Measurements from ENCODE around the gene CLNK.
"Not testable (repeated sequence)": the region's sequence is repeated elsewhere in the genome, so short reads cannot be mapped to it uniquely, and the experiment has no call there.

CLNK gene

GRCh38 chr4:10596586-10597290 is 87.8 kb downstream of the CLNK start:
- DNase-seq, result no peak
- in situ Hi-C loops (cut with HindIII; ENCODE audit: low pct_ligation_motif_present, low pct_unique_long_range_greater_than_20kb, low sequenced_read_pairs), result no loop called here

DNA sequence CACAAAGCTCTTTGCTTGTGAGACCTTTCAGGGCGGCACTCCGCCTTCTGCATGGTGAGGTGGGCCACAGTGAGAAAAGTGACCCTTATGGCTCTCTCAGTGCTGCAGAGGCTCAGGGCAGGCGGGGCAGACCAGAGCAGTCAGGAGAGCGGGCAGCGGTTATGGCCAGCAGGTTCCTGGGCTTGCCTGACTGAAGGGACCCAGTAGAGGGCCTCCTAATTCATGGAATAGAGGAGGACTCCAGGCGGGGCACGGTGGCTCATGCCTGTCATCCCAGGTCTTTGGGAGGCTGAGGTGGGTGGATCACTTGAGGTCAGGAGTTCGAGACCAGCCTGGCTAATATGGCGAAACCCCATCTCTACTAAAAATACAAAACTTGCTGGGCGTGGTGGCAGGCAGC is 91.4 kb downstream of the CLNK start:
- in situ Hi-C loops (cut with HindIII; ENCODE audit: low pct_ligation_motif_present, low pct_unique_long_range_greater_than_20kb, low sequenced_read_pairs), result no loop called here
- DNase-seq, result no peak

- in situ Hi-C loops (cut with HindIII; ENCODE audit: low pct_ligation_motif_present, low pct_unique_long_range_greater_than_20kb, low sequenced_read_pairs), result no loop called here
- DNase-seq, result no peak
Measured at GRCh38 chr4:10590896-10591295, 93.7 kb downstream of the CLNK start.

- DNase-seq, result no peak
- in situ Hi-C loops (cut with HindIII; ENCODE audit: low pct_ligation_motif_present, low pct_unique_long_range_greater_than_20kb, low sequenced_read_pairs), result no loop called here
Measured at GRCh38 chr4:10589799-10590198, 94.8 kb downstream of the CLNK start.

GRCh38 chr4:10589321-10589720 is 95.2 kb downstream of the CLNK start:
- in situ Hi-C loops (cut with HindIII; ENCODE audit: low pct_ligation_motif_present, low pct_unique_long_range_greater_than_20kb, low sequenced_read_pairs), result no loop called here
- no peak for DNase-seq

DNA sequence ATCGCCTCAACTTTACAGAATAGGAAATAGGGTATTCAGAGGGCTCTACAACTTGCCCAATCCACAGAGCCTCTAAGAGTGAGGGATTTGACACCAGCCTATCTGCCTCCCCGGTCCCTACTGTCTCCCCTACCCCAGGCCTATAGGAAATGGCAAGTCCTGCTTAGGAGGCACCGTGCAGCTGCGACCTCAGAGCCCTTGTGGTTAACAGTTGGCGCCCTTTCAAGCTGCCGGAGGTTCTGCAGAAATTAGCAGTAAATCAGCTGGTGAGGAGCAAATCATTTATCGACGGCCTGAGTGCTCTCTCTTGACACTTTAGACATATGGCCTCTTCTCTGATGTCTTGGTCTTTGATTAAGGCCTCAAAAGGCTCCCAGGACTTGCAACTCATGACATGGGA is 96.9 kb downstream of the CLNK start:
- in situ Hi-C loops (cut with HindIII; ENCODE audit: low pct_ligation_motif_present, low pct_unique_long_range_greater_than_20kb, low sequenced_read_pairs), result no loop called here
- no peak for DNase-seq

DNA sequence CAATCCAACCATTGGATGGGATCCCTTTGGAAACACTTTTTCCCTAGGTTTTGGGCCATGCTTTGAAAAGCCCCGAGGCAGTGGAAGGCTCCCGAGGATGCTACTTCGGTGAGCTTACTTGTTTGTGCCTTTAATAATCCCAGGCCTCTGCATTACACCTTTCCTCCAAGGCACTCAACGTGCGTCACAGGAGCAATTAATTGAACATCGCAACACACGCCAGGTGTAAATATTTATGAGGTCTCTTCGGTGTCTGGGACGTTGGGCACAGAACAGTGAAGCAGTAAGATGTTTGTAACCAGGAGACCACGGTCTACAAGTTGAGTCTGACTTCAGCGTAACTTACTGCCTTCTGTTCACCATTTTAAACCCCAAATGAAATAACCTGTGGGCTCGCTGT is 97.3 kb downstream of the CLNK start:
- DNase-seq, result no peak
- in situ Hi-C loops (cut with HindIII; ENCODE audit: low pct_ligation_motif_present, low pct_unique_long_range_greater_than_20kb, low sequenced_read_pairs), result no loop called here

DNA sequence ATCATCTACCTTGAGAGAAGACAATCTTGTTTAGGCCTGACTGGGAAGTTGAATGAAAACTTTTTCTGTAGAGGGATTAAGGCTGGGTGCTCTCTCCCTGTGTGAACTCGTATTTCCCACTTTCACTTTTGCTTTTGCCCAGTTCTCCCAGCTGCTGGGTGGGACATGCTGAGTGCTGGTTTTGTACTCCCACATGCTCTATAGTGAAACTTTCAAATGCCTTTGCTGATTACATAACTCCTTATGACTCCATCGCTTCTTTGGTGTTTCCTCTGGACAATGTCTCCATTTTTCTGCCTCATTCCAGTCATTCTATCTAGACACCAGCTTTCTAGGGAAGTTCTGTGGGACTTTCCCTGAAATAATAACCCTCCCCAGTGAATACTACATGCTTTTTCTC is 100.5 kb downstream of the CLNK start:
- in situ Hi-C loops (cut with HindIII; ENCODE audit: low pct_ligation_motif_present, low pct_unique_long_range_greater_than_20kb, low sequenced_read_pairs), result no loop called here
- DNase-seq, result peak; percentile 66

DNA sequence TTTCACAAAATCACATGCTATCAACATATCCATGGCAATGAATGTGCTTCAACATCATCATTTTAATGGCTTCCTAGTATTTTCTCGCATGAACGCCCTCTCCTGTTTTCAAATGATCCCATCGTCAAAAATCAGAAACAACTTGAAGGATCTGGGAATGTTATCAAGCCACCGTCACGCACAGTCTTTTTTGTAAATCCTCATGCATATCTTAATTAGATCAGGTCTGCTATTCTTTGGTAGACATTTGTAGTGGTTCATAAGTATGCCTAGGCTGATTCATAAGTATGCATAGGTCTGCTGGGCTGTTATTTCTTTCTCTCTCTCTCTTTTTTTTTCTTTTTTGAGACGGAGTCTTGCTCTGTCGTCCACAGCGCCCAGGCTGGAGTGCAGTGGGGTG is 101.6 kb downstream of the CLNK start:
- DNase-seq, result no peak
- in situ Hi-C loops (cut with HindIII; ENCODE audit: low pct_ligation_motif_present, low pct_unique_long_range_greater_than_20kb, low sequenced_read_pairs), result no loop called here

- in situ Hi-C loops (cut with HindIII; ENCODE audit: low pct_ligation_motif_present, low pct_unique_long_range_greater_than_20kb, low sequenced_read_pairs), result no loop called here
- DNase-seq, result peak; percentile 56
Measured at GRCh38 chr4:10582059-10582686, 102.4 kb downstream of the CLNK start.

DNA sequence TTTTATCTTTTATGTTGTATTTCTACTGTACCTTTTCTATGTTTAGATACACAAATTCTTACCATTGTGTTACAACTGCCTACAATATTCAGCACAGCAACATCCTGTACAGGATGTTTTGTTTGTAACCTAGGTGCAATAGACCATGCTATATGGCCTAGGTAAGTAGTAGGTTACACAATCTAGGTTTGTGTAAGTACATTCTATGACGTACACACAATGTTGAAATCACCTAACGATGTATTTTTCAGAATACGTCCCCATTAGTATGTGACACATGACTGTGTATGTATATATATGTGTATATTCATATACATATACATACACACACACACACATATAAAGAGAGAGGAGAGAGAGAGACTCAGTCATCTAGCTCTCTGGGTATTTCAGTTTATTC is 103.5 kb downstream of the CLNK start:
- in situ Hi-C loops (cut with HindIII; ENCODE audit: low pct_ligation_motif_present, low pct_unique_long_range_greater_than_20kb, low sequenced_read_pairs), result no loop called here

GRCh38 chr4:10579648-10580047 is 104.9 kb downstream of the CLNK start:
- in situ Hi-C loops (cut with HindIII; ENCODE audit: low pct_ligation_motif_present, low pct_unique_long_range_greater_than_20kb, low sequenced_read_pairs), result no loop called here

More for the DNA sequence above, 103.5 kb downstream of the CLNK start:
- DNase-seq, result no peak

DNA sequence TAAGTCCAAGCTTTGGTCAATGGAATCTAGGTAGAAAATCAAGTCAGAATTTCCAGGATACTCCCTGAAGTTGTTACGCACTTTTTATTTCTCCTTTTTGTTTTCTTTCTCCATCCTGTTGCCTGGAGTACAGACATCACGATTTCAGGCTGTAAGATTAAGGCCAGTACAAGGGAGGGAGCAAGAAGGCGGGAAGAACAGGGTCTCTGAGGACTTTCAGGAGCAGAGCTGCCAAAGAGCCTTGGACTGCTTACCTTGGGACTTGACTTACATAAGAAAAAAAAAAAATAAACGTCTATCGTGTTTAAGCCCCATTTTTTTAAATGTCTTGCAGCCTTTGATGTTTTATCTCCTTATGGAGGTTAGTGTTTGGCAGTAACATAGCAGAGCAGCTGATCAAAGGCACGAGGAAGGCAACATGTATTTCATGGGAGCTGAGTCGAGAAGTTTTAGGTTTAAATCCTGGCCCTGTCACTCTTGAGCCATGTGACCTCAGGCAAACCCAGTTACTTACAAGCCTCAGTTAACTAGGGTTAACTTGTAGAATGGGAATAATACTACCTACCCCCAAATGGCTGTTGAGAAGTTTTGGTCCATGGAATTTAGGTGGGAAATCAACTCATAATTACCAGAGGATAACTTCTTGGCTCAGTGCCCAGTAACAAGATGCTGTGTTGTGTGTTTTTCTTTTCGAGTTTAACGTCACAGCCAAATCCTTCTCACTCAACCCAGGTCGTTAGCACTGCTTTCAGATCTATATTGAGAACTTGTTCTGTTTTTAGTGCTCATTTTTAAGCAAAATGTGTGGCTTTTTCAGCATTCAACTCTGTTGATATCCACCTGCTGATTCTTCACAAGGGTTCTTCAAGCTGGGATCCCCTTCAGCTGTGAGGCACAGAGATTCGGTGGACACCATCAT is 106.8 kb downstream of the CLNK start:
- in situ Hi-C loops (cut with HindIII; ENCODE audit: low pct_ligation_motif_present, low pct_unique_long_range_greater_than_20kb, low sequenced_read_pairs), result no loop called here
- DNase-seq, result no peak

More at GRCh38 chr4:10579648-10580047, 104.9 kb downstream of the CLNK start:
- no peak for DNase-seq

DNA sequence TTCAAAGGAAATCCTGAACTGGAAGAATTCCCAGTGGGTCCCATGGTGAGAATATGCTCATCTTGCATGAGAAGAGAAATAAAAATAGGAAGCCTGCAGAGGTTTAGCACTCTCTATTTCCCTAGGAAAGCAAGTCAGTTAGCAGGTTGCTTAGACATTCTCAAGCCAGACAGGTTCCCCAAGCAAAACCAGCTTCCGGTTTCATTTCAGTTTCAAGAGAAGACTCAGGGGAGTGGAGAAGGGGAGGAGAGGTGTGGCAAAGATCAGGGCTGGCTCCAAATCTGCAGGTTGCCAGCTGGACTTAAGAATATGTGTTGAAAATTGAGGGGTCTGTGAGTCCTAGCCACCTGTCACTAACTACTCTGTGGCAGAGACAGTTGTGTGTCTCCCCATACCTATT is 107.5 kb downstream of the CLNK start:
- in situ Hi-C loops (cut with HindIII; ENCODE audit: low pct_ligation_motif_present, low pct_unique_long_range_greater_than_20kb, low sequenced_read_pairs), result no loop called here
- DNase-seq, result no peak

DNA sequence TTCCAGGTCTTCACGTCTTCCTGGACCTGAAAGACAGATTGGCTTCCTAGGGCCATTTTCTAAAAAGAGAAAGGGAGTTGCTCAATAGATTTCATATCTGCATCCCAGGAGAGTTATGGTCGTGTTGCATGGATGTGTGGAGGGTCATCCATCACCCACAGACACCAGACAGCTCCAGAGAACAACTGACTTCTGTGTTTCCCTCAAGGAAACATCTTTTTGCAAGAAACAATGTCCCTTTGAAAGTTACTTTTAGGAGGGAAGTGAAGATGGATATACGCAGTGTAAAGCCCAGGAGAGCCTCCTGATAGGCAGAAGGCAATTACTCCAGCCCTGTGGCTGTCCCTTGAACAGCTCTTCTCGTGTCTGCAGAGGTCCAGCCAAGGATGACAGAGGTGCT is 108.3 kb downstream of the CLNK start:
- in situ Hi-C loops (cut with HindIII; ENCODE audit: low pct_ligation_motif_present, low pct_unique_long_range_greater_than_20kb, low sequenced_read_pairs), result no loop called here
- DNase-seq, result no peak

DNA sequence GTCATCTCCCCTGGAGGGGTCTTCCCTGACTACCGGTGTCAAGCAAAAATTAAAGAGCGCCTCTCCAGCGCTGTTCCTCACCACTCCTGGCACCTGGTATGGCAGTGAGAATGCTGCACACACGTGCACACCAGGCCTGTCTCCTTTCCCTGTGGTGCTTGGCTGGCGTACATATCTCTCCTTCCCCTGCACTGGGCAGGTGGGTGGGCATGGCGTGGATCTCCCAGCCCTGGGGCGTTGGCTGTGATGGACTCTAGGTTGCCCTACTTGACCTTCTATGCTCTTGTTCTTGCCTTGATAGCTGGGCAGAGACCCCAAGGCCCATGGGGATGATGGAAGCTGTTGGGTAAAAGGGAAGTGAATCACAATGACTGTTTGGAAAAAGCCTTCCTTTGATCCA is 109.2 kb downstream of the CLNK start:
- DNase-seq, result no peak
- in situ Hi-C loops (cut with HindIII; ENCODE audit: low pct_ligation_motif_present, low pct_unique_long_range_greater_than_20kb, low sequenced_read_pairs), result no loop called here

- not testable (repeated sequence) for DNase-seq
Measured at GRCh38 chr4:10574553-10574952, 110.0 kb downstream of the CLNK start.

GRCh38 chr4:10571909-10572308 is 112.7 kb downstream of the CLNK start:
- no peak for DNase-seq
- in situ Hi-C loops (cut with HindIII; ENCODE audit: low pct_ligation_motif_present, low pct_unique_long_range_greater_than_20kb, low sequenced_read_pairs), result no loop called here

More at GRCh38 chr4:10574553-10574952, 110.0 kb downstream of the CLNK start:
- in situ Hi-C loops (cut with HindIII; ENCODE audit: low pct_ligation_motif_present, low pct_unique_long_range_greater_than_20kb, low sequenced_read_pairs), result not testable (repeated sequence)

- in situ Hi-C loops (cut with HindIII; ENCODE audit: low pct_ligation_motif_present, low pct_unique_long_range_greater_than_20kb, low sequenced_read_pairs), result no loop called here
- no peak for DNase-seq
Measured at GRCh38 chr4:10569491-10569890, 115.1 kb downstream of the CLNK start.
